HFFc6 (cell line): ENCODE data around the gene SLC43A3. TPM values are rescaled to one million over a fixed set of nuclear protein-coding genes. Genes with fewer than 3 reads are reported as not detected.

ENCODE experiments used
- DNase-seq: peaks from one replicate; pipeline ENCODE4 v3.0.0-alpha.2; 2018
- H3K27ac Mint-ChIP-seq: 2 replicates; pipeline ENCODE4 v1.8.0; 2020; ENCODE audit warnings: mild to moderate bottlenecking, mixed read lengths
- H3K27me3 Mint-ChIP-seq: 2 replicates; pipeline ENCODE4 v1.8.0; 2021; ENCODE audit warnings: mild to moderate bottlenecking, moderate library complexity, mixed read lengths; ENCODE audit not compliant: insufficient read depth
- H3K36me3 Mint-ChIP-seq: 2 replicates; pipeline ENCODE4 v1.8.0; 2021; ENCODE audit warnings: low read depth, mixed read lengths
- H3K4me1 Mint-ChIP-seq: 2 replicates; pipeline ENCODE4 v1.8.0; 2020; ENCODE audit warnings: low read depth, mixed read lengths
- H3K4me3 Mint-ChIP-seq: 2 replicates; pipeline ENCODE4 v1.8.0; 2020; ENCODE audit warnings: mild to moderate bottlenecking, moderate library complexity, mixed read lengths
- H3K9me3 Mint-ChIP-seq: 2 replicates; pipeline ENCODE4 v1.8.0; 2020; ENCODE audit warnings: mild to moderate bottlenecking, mixed read lengths
- CTCF ChIP-seq: fragments of 200-600 bp; sonication (generic); IDR thresholded peaks from 2 replicates; pipeline ENCODE4 v1.5.0; 2021; ENCODE audit warnings: antibody characterized with exemption, mild to moderate bottlenecking
- total RNA-seq, 6 experiments: library from RNA; stranded (reverse); fragmentation: NEBNext Ultra II Directional; extraction: Animal tissue kit (Norgen Biotek cat#: 25700); gene quantifications; 2 replicates in 1 of 6; 3 replicates in 5 of 6; pipeline ENCODE4 v1.2.3, GENCODE V29; 2021

Gene SLC43A3
- total RNA-seq, 6 experiments from 2014 or later = 2.1 to 18.7 (median 15.8) TPM

DNA sequence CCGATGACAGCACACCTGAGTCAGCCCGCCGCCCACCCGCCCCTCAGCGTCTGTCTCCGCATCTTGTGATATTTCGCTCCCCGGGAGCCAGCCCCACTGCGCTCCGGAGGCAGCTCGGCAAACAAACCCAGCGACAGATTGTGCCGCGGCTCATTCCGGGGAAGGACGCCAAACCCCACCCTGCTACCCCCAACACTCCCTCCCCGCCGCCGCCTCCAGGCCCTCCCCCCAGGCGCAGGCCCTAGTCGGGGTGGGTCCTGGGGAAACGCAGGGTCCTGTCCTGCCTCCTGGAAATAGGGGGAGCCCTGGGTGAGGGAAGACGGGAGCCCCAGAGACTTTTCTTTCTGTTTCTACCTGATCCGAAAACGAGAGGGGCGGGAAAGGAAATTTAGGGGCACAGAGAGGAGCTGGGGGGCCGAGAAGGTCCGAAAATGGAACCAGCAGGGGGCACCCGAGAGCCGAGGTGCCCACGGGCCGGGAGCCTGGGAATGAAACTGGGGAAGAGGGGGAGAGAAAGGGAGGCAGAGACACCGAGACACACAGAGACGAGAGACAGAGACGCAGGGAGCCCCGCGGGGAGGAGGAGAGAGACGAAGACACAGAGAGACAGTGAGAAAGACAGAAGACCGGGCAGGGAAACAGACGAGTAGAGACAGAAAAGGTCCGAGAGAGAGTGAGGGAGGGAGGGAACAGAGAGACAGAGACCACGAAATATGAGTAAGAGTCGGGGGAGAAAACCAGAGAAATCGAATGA lies 31.7 kb upstream of the SLC43A3 start:
- no peaks in the 10 kb centered on the region for H3K9me3 Mint-ChIP-seq
- peak; percentile 92 for TF ChIP-seq CTCF
- no peak overlapping the region for H3K27ac Mint-ChIP-seq
- peak overlapping the region; percentile 85 for H3K4me3 Mint-ChIP-seq
- peaks cover 29% of the 10 kb centered on the region for H3K4me1 Mint-ChIP-seq
- H3K27me3 Mint-ChIP-seq = peaks cover 51% of the 10 kb centered on the region
- no peaks in the 10 kb centered on the region for H3K36me3 Mint-ChIP-seq
- DNase-seq = no peak

DNA sequence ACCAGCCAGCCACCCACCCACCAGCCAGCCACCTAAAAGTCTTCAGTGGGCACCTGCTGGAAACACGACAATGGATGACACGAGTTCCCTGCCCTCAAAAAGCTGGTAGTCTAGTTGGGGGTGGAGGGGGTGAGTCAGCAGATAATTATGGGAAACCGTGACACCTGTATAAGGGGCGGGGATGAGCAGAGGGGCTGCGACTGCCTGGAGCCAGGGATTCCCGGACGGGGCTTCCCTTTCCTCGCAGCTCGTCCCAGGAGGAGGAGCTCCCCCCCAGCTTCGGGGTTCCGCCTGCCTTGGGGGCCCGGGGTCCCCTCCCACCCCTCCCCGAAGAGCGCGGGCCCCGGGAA lies 31.1 kb upstream of the SLC43A3 start:
- DNase-seq = no peak
- Mint-ChIP-seq H3K9me3 (no peaks in the 10 kb centered on the region), H3K4me3 (no peak overlapping the region), H3K36me3 (no peaks in the 10 kb centered on the region), H3K27me3 (peaks cover 54% of the 10 kb centered on the region), H3K4me1 (peaks cover 29% of the 10 kb centered on the region), H3K27ac (no peak overlapping the region)
- TF ChIP-seq CTCF = no peak

GRCh38 chr11:57457643-57458023 lies 30.7 kb upstream of the SLC43A3 start:
- Mint-ChIP-seq H3K4me3 (peak overlapping the region; percentile 69), H3K27me3 (peaks cover 54% of the 10 kb centered on the region), H3K4me1 (peaks cover 29% of the 10 kb centered on the region), H3K27ac (no peak overlapping the region), H3K9me3 (no peaks in the 10 kb centered on the region), H3K36me3 (no peaks in the 10 kb centered on the region)
- DNase-seq = no peak
- peak; percentile 34 for TF ChIP-seq CTCF

GRCh38 chr11:57456960-57457642 lies 30.2 kb upstream of the SLC43A3 start:
- H3K4me1 Mint-ChIP-seq = peaks cover 29% of the 10 kb centered on the region
- H3K9me3 Mint-ChIP-seq = no peaks in the 10 kb centered on the region
- H3K27me3 Mint-ChIP-seq = peaks cover 50% of the 10 kb centered on the region
- peak overlapping the region; percentile 69 for H3K4me3 Mint-ChIP-seq
- no peak overlapping the region for H3K27ac Mint-ChIP-seq
- H3K36me3 Mint-ChIP-seq = no peaks in the 10 kb centered on the region
- TF ChIP-seq CTCF = peak; percentile 98
- DNase-seq = peak; percentile 74

GRCh38 chr11:57453543-57454177 lies 26.7 kb upstream of the SLC43A3 start:
- no peaks in the 10 kb centered on the region for H3K9me3 Mint-ChIP-seq
- H3K36me3 Mint-ChIP-seq = no peaks in the 10 kb centered on the region
- no peak overlapping the region for H3K4me3 Mint-ChIP-seq
- DNase-seq = no peak
- no peak for TF ChIP-seq CTCF
- peaks cover 38% of the 10 kb centered on the region for H3K27me3 Mint-ChIP-seq
- no peak overlapping the region for H3K27ac Mint-ChIP-seq
- peaks cover 13% of the 10 kb centered on the region for H3K4me1 Mint-ChIP-seq
